WI38 (cell line): ENCODE results near the gene AQP12A.
"Not testable (repeated sequence)": the region's sequence is repeated elsewhere in the genome, so short reads cannot be mapped to it uniquely, and the experiment has no call there.

ENCODE experiments used
- H3K4me3 ChIP-seq: 2 replicates; pipeline ENCODE4 v1.5.1; 2011; ENCODE audit warnings: low read depth, mild to moderate bottlenecking, control low read depth, low read length
- TF ChIP-seq, protein P1 (sequence below): IDR thresholded peaks from 2 replicates; pipeline ENCODE4 v1.5.1; 2012; ENCODE audit warnings: low read depth, mild to moderate bottlenecking, control low read depth, low read length

Gene AQP12A

DNA sequence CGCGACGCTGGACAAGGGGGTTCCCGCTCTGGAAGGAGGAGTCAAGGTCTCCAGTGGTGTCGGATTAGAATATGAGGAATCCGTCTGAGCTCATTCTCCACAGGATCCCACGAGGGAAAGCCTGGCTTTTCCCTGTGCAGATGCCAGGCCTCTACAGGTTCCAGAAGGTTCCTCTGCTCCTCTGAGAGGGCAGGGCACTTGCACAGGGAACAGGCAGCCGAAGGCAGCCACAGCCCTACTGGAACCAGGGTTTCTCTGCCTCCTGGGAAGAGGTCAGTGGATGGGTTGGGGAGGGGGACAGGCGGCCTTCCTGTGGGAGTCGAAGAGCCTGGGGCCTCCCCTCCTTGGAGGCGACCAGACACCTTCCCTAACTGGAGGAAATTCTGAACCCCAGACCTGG lies 1.7 kb upstream of the AQP12A start:
- no peak overlapping the region for H3K4me3 ChIP-seq
- TF ChIP-seq, protein P1, sequence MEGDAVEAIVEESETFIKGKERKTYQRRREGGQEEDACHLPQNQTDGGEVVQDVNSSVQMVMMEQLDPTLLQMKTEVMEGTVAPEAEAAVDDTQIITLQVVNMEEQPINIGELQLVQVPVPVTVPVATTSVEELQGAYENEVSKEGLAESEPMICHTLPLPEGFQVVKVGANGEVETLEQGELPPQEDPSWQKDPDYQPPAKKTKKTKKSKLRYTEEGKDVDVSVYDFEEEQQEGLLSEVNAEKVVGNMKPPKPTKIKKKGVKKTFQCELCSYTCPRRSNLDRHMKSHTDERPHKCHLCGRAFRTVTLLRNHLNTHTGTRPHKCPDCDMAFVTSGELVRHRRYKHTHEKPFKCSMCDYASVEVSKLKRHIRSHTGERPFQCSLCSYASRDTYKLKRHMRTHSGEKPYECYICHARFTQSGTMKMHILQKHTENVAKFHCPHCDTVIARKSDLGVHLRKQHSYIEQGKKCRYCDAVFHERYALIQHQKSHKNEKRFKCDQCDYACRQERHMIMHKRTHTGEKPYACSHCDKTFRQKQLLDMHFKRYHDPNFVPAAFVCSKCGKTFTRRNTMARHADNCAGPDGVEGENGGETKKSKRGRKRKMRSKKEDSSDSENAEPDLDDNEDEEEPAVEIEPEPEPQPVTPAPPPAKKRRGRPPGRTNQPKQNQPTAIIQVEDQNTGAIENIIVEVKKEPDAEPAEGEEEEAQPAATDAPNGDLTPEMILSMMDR = no peak

DNA sequence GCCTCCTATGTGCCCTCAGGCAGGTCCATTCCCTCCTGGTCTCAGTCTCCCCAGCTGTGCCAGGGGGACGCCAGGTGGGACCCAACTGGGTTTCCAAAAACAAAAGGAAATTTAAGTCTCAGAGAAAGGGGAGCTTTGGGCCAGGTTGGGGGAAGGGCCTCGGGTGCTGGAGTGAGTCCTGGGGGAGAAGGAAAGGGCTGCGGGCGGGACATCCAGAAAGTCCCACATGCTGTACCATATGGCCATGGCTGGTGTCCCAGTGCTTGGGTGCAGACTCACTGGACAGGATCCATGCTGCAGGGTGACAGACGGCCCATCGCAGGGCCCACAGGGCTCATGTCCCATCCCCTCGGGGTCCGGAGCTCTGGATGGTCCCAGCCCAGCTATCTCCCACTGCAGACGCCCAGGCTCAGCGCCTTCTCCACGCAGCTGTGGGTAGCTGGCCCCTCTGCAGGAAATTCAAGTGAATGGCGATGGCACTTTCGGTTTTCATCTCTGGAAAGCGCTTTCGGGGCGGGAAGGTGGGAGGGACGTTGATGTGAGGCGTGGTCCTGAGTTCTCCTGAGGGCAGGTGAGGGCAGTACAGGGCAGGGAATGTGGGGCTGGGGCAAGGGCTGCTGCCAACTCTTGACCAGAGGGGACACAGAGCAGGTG lies 1.1 kb upstream of the AQP12A start:
- H3K4me3 ChIP-seq = not testable (repeated sequence)

DNA sequence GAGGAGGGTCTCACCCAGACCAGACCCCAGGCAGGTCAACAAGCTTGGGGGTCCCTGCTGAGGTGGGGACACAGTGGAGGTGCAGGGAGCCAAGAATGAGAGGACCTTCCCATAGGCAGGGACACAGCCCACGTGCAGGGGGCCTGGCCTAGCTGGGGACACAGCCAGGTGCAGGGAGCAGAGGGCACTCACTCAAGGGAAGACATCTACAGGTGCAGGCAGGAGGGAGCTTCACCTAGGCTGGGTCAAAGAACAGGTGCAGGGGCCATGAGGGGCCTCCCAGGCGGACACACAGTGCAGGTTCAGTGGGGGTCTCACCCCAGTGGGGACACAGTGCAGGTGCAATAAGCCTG lies 615 bp upstream of the AQP12A start:
- H3K4me3 ChIP-seq = not testable (repeated sequence)

DNA sequence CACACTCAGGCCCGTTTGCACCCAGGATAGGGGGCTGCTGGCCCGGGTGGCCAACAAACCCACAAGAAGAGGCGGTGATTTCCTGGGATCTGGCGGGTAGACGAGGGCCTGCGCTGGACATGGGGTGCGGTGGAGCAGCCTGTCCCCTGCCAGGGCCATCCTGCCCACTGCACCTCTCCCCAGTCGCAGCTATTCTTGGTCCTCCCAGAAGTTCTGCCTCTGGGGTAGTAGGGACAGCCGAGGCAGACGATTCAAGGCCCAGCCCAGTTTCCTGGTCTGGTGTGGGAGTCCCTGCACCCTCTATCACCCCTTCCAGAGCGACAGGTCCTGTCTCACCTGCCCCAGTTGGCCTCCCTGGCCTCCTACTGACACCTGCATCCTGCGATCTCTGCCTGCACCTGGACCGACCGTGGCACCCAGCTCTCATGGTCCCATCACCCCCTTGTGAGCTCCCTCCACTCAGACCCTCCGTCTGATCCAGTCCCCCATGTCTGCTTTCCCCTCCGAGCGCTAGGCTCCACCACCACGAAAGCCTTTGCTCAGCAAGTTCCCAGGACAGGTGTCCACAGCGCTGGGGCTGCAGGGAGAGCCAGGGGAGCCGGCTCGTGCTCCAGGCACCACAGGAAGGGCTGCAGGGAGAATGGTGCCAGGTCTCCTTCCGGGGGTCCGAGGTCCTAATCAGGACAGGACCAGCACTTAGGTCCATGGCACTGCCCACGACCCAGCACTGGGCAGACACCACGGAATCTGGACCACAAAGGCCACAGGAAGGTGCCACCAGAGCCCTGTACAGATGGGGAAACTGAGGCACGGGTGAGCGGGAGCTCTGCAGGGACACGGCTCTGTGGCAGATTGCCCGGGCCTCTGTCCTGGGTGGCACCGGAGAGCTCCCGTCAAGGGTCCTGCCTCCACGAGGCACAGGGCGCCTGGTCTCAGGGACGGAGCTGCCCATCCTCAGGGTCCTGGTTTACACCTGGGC lies 1.2 kb downstream of the AQP12A start:
- H3K4me3 ChIP-seq = not testable (repeated sequence)

DNA sequence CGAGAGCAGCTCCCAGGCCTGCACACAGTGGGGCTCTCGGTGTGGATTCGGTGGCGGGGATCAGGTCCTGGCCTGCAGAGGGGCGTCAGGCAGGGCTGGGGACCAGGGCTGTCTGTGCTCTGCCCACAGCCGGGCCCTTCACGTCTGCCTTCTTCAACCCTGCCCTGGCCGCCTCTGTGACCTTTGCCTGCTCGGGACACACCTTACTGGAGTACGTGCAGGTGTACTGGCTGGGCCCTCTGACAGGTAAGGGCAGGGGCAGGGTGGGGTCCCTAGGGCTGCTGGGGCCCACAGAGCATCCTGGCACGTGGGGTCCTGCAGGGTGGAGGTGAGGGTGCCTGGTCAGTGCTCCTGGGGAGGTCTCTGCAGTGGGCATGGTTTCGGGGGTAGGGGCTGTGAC lies 2.6 kb downstream of the AQP12A start:
- not testable (repeated sequence) for H3K4me3 ChIP-seq

DNA sequence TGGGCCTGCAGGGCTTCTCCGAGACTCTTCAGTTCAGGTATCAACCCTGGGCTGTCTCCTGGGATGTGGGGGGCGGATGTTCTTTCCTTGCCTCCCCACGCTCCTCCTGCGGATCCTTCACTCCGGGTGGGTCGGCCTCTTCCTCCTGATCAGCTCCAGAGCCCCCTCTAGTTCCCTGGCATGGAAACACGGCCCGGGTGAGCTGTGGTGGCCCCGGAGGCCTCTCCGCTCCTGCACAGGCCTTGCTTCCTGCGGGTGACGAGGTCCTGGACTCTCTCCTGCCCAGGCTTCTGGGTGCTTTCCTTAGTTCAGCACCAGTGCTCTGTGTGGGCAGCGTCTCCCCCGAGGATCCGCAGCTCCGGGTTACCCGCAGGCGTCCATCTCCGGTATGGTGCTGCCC lies 3.9 kb downstream of the AQP12A start:
- H3K4me3 ChIP-seq = not testable (repeated sequence)

DNA sequence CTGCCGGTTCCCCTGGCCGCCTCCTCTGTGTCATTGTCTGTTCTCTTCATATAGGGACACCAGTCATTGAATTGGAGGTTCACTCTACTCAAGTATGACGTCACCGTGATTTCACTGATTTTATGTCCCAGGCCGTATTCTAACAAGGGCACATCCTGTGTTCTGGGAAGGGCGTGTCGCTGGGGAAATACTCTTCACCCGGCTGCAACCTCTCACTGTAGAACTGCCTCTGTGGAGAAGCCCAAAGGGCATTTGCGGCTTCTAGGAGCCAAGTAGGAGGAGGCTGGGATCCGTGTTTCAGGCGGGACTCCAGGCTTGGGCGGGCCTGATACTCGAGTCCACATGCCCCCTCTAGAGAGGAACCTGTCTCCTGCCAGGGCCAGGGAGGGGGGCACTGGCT lies 4.8 kb downstream of the AQP12A start:
- H3K4me3 ChIP-seq = not testable (repeated sequence)

DNA sequence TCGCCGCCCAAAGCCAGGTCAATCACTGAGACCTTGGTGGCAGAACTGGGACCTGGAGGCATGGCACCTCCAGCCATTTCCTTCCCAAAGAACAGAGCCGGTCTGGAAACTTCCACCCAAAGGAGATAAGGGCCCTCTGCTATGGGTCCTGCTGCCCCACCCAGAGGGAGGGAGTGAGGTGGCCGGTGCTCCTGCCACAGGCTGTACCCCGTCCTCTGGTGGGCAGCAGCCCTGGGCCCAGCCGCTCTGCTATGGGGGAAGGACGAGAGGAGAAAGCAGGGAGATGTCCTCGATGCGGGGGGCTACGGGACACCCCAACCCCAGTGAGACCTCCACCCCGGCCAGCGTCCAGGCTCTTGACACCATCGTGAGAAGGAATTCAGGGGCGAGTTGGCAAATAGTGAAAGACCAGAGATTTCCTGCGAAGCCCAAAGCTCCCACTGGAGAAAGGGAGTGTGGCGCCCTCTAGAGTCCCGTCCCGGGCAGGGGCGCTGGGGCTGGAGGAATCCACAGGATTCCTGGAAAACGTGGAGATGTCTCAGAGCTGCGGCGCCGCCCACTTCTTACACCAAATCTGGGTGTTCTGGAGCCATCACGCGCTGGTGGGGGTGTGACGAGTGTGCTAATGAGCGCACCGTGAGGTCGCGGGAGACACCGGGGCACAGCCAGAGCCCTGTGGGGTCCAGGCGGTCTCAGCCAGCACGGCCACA lies 7.3 kb downstream of the AQP12A start:
- not testable (repeated sequence) for H3K4me3 ChIP-seq

DNA sequence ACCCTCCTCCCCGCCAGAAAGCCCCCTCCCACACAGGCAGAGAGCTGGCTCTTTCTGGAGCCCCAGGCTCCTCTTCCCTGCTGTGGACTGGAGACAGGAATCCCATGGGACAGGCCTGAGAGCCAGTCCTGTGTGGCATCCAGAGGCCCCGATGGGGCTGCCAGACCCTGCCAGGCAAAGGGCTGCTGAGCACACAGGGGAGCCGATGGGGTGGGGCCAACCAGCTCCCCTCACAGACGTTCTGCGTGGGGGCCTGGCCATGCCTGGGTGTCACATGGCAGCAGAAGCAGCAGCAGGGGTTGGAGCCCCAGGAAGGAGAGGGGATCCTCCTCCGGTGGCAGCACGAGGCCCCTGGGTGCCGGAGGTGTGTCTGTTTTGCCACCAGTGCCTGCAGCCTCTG lies 8.2 kb downstream of the AQP12A start:
- not testable (repeated sequence) for H3K4me3 ChIP-seq

DNA sequence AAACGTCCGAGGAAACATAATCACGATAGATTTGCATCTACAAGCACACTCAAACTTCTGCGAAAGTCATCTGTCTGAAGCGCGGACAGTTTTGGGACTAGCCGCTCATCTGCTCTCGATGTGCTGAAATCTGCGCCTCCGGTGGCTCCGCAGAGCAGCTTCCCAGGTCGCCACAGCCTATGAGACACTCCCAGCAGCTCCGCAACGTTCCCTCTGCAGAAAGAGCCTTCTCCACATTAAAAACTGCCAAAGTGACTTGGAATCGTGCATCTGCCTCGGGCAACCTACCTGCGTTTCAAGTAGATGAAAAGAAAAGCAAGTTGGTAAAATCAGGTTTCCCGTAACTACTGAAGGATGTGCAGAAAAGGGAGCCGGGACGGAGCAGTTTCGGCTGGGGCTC lies 8.9 kb downstream of the AQP12A start:
- not testable (repeated sequence) for H3K4me3 ChIP-seq

DNA sequence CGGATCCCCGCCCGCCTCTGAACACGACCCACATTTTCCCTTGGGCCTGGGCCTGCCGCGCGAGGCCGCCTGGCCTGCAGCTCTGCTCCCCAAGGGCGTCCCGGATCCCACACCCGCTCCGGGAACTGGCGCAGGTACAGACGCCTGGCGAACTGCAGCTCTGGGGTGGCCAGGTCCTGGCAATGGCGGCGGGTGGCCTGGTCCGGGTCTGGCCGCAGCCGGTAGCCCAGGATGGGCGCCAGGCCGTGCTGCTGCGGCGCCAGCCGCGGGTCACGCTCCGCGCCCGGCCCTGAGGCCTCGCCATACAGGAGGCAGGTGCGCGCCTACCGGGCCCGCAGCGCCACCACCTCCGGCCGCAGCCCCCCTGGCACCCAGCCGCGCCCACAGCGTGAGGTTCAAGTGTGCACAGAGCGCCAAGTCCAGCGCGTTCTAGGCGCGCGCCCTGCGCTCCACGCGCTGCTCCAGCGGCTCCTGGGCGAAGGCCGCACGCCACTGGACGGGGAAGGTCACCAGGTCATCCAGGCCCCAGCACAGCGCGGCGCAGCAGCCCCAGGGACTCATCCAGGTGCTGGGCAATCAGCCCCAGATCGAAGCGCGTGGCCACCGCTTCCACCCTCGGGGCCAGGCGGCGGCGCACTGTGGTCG lies 9.5 kb downstream of the AQP12A start:
- TF ChIP-seq, protein P1 = no peak
- no peak overlapping the region for H3K4me3 ChIP-seq
